SW 1271 (cell line): ENCODE data around the gene CACNA1A.
"Not testable (repeated sequence)": the region's sequence is repeated elsewhere in the genome, so short reads cannot be mapped to it uniquely, and the experiment has no call there.

Source experiments
- DNase-seq, 2 experiments: peaks; one replicate each; lab custom pipeline; 2025; lab: John Stamatoyannopoulos, UW

The CACNA1A gene

GRCh38 chr19:13506471-13506820 lies at the start of gene CACNA1A:
Gene CACNA1A, minus strand, starts transcription at chr19:13506479. Its CDS starts 255 bp downstream, at chr19:13506224.
- no peak for DNase-seq

GRCh38 chr19:13554506-13555240 lies 48.4 kb upstream of the CACNA1A start:
- DNase-seq = no peak

DNA sequence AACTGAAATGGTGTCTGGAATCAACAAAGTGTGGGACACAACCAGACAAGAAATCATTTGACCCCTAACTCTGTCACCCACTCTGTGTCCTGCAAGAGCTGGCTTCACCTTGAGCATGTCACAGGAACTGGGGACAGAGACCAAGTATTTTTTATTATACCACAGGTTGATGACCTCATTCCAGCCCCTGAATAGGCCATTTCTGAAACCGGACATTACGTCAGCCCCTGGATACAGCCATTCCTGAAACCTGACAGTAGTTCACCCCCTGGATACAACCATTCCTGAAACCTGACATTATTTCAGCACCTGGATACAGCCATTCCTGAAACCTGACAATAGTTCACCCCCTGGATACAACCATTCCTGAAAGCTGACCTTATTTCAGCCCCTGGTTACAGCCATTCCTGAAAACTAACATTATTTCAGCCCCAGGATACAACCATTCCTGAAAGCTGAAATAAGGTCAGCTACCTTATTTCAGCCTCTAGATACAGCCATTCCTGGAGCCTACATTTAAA lies 47.7 kb upstream of the CACNA1A start:
- DNase-seq = no peak

DNA sequence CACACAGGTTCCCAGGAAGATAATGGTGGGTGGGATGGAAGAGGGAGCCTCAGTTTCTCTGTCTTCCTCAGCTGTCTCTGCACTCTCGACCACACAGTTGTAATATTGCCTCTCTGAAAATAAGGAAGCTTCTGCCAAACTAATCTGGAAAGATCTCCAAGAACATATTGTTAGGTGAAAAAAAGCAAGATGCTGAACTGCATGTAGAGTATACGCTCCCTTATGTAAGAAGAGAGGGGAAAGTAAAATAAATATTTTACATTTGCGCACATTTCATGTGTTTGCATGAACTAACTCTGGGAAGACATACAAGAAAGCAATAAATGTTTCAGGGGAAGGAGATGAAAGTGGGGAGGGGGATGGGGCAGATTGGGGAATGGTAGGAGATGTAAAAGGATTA lies 41.9 kb upstream of the CACNA1A start:
- DNase-seq = no peak

DNA sequence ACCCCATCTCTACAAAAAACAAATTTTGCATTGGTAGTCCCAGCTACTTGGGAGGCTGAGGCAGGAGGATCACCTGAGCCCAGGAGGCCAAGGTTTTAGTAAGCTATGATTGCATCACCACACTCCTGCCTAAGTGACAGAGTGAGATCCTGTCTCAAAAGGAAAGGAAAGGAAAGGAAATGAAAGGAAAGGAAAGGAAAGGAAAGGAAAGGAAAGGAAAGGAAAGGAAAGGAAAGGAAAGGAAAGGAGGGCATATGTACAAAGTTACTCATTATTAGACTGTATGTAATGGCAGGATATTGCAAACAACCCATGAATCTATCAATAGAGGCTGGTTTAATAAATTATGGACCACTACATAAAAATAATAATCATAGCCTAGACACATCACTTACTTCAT lies 40.8 kb upstream of the CACNA1A start:
- no peak for DNase-seq

DNA sequence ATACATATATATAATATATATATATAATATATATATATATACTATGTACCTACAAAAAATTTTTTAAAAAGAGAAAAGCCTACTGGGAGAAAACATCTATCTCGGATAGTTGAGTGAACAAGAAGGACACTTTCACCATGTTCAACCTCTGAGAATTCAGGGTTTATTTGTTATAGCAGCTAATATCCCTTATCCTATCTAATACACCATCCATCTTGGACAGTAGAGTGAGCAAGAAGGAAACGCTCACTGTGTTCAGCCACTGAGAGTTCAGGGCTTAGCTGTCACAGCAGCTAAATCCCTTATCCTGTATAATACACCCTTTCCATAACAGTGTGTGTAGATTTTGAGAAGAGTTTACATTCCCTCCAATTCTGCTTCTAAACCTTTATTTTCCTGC lies 38.1 kb upstream of the CACNA1A start:
- DNase-seq = no peak

DNA sequence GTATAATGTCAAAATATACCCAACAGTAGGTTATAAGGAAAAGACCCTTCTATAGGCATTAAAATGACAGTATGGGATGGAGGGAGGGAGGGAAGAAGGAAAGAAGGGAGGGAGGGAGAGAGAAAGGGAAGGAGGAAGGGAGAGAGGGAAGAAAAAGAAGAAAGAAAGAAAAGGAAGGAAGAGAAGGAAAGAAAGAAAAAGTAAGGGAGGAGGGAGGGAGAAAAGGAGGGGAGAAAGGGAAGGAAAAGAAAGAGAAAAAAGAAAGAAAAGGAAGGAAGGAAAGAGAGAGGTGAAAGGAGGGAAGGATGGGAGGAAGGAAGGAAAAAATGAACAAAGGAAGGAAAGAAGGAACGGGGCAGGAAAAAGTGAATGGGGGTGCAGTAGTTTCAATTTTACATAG lies 35.3 kb upstream of the CACNA1A start:
- no peak for DNase-seq

DNA sequence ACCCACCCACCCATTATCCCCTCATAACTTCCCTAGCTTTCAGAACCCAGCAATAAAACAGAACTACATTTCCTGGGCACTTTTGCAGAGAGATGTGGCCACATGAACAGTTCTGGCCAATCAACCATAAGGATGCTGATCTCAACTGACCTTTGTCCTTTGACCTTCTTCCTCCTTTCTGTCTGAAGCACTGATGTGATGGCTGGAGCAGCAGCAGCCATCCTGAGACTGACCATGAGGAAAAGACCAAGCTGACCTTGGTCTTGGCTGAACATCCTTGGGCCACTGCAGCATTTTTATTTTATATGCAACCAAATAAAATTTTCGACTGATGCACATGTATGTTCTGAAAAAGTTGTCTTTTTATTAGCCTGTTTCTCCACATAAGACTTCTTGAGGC lies 33.1 kb upstream of the CACNA1A start:
- DNase-seq = no peak

- no peak for DNase-seq
Measured at GRCh38 chr19:13538601-13539253, 32.4 kb upstream of the CACNA1A start.

- no peak for DNase-seq
Measured at GRCh38 chr19:13537454-13537853, 31.2 kb upstream of the CACNA1A start.

GRCh38 chr19:13530720-13531119 lies 24.4 kb upstream of the CACNA1A start:
- DNase-seq = no peak

- DNase-seq = not testable (repeated sequence)
Measured at GRCh38 chr19:13529721-13530120, 23.4 kb upstream of the CACNA1A start.

GRCh38 chr19:13526552-13526951 lies 20.3 kb upstream of the CACNA1A start:
- no peak for DNase-seq

DNA sequence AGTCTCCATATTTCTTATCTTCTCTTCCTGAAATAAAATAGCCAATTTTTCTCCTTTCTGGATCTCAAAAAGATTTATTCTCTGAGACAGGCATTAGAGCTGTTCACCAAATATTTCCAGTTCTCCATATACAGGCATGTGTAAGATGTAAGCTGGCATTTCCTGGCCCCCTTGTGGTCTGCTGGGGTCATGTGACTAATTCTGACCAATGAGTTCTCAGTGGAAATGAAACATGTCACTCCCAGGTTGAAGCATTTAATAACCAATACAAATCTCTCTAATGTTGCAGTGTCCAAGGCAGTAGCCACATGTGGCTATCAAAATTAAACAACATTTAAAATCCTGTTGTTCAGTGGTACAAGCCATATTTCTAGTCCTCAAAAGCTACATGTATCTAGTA lies 14.8 kb upstream of the CACNA1A start:
- no peak for DNase-seq

DNA sequence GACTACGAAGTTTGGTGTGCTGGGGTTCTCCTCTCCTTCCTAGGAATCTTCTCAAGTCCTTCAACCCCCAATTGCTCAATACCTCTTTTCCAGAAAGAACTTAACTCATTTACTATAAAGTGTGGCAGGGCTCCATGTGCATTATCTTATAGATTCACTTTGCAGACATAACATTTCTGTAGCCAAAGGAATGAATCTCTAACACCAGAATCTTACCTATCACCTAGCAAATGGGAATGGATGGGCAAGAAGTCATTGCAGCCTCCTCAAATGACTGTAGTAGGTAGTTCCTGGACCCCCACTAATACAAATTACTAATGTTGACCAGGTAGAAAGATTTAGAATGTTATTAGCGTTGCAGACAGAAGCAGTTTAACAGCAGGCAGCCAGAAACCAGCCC lies 5.7 kb upstream of the CACNA1A start:
- DNase-seq = no peak

DNA sequence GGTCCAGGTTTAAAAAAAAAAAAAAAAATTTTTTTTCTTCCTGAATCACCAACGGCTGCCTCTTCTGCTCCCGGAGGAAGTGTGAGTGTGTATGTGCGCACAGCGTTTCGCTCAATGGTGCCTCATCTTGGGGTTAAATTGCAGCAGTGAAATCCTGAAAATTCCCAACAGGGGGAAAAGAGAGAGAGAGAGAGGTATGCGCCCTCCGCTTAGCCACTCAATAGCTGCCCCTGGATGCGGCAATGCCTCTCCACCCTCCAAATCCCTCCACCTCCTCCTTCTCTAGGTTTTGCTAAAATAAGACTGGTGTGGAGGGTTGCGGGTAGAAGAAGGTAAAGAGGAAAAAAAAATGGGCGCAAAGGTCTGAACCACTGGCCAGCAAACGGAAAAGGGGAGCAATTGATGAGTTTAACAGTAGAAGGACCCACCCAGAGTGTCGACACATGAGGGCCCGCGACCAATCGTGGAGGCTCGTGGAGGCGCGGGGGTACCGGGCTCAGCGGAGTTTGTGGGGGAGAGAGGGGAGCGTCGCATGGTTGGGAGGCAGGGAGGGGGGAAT lies 853 bp upstream of the CACNA1A start:
- no peak for DNase-seq

GRCh38 chr19:13505761-13506470 lies 363 bp downstream of the CACNA1A start:
- DNase-seq = no peak

- no peak for DNase-seq
Measured at GRCh38 chr19:13505164-13505695, 1.0 kb downstream of the CACNA1A start.

- no peak for DNase-seq
Measured at GRCh38 chr19:13503570-13504235, 2.6 kb downstream of the CACNA1A start.

- DNase-seq = no peak
Measured at GRCh38 chr19:13502231-13502630, 4.0 kb downstream of the CACNA1A start.

DNA sequence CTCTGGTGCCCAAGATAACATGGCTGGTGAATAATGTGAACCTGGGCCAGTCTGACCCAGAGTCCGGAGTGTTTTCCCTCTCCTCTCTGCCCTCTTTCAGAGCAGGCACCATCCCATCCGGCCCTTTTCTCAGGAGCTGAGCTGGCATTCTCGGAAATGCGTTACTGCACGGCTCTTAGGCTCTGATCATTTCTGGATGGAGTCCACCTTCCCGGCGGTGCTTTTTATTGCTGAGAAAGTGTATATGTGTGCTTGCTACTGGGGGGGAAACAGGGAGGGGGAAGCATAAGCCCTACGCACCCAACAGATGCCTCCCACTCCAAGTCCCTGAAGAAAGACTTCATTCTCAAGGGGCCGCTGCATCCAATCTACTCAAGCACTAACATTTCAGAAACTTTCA lies 6.6 kb downstream of the CACNA1A start:
- DNase-seq = no peak
